HepG2 (cell line): ENCODE data around the gene FCAMR. TPM values are rescaled to one million over a fixed set of nuclear protein-coding genes. Genes with fewer than 3 reads are reported as not detected.
A peak's percentile ranks its signal among the peaks of the same experiment; 100 is the strongest.

Experiments used
- ATM ChIP-seq: fragments of 450-650 bp; IDR thresholded peaks from 2 replicates; pipeline ENCODE4 v1.7.1; 2017; ENCODE audit warnings: mild to moderate bottlenecking, borderline replicate concordance
- CCAR2 ChIP-seq: fragments of 200-400 bp; formaldehyde crosslinking; optimal IDR thresholded peaks from 2 replicates; pipeline ENCODE3; 2018; ENCODE audit warnings: low read depth, mild to moderate bottlenecking, low read length, moderate library complexity
- GPN1 ChIP-seq: sonication (generic); formaldehyde crosslinking; IDR thresholded peaks from 2 replicates; pipeline ENCODE4 v1.5.1; 2020; ENCODE audit warnings: missing genetic modification reagents, borderline replicate concordance
- HNRNPH1 ChIP-seq: fragments of 200-400 bp; formaldehyde crosslinking; optimal IDR thresholded peaks from 2 replicates; pipeline ENCODE3; 2017; ENCODE audit warnings: mild to moderate bottlenecking, low read depth, low read length
- MEIS1 ChIP-seq: sonication (generic); formaldehyde crosslinking; IDR thresholded peaks from 2 replicates; pipeline ENCODE4 v1.9.0; 2021; ENCODE audit warnings: mild to moderate bottlenecking, missing genetic modification reagents, moderate library complexity, borderline replicate concordance
- MZF1 ChIP-seq: sonication (generic); formaldehyde crosslinking; IDR thresholded peaks from 2 replicates; pipeline ENCODE4 v1.8.1; 2023; ENCODE audit warnings: mild to moderate bottlenecking, missing genetic modification reagents, borderline replicate concordance
- NPAS2 ChIP-seq: sonication (generic); formaldehyde crosslinking; IDR thresholded peaks from 2 replicates; pipeline ENCODE4 v1.8.0; 2022; ENCODE audit warnings: mild to moderate bottlenecking, missing genetic modification reagents, borderline replicate concordance
- PHF5A ChIP-seq: IDR thresholded peaks from one replicate; pipeline ENCODE4 v1.6.1; 2018; ENCODE audit warnings: low read depth, missing genetic modification reagents; ENCODE audit not compliant: unreplicated experiment
- RBM39 ChIP-seq: fragments of 200-400 bp; formaldehyde crosslinking; IDR thresholded peaks from one replicate; pipeline ENCODE4 v1.6.1; 2018; ENCODE audit warnings: antibody characterized with exemption, mild to moderate bottlenecking, low read depth, low read length; ENCODE audit not compliant: poor library complexity, severe bottlenecking
- RFXAP ChIP-seq: sonication (generic); formaldehyde crosslinking; IDR thresholded peaks from 2 replicates; pipeline ENCODE4 v1.4.0; 2020; ENCODE audit warnings: missing genetic modification reagents, borderline replicate concordance
- SAFB2 ChIP-seq: sonication (generic); formaldehyde crosslinking; IDR thresholded peaks from 2 replicates; pipeline ENCODE4 v1.5.1; 2020; ENCODE audit warnings: missing genetic modification reagents, low read depth, mild to moderate bottlenecking, borderline replicate concordance
- SNAI1 ChIP-seq: sonication (generic); formaldehyde crosslinking; IDR thresholded peaks from 2 replicates; pipeline ENCODE4 v1.5.0; 2020; ENCODE audit warnings: mild to moderate bottlenecking, missing genetic modification reagents, borderline replicate concordance
- SP4 ChIP-seq: sonication (generic); formaldehyde crosslinking; IDR thresholded peaks from 2 replicates; pipeline ENCODE4 v1.8.1; 2023; ENCODE audit warnings: mild to moderate bottlenecking, missing genetic modification reagents
- YY1 ChIP-seq: IDR thresholded peaks from 2 replicates; pipeline ENCODE4 v1.6.1; 2011; ENCODE audit warnings: low read length, low read depth, moderate library complexity, mild to moderate bottlenecking; ENCODE audit not compliant: insufficient read depth, insufficient replicate concordance
- ZNF10 ChIP-seq: sonication (generic); formaldehyde crosslinking; IDR thresholded peaks from 2 replicates; pipeline ENCODE4 v1.4.0; 2020; ENCODE audit warnings: mild to moderate bottlenecking, low read depth, missing genetic modification reagents, borderline replicate concordance
- ZNF230 ChIP-seq: sonication (generic); formaldehyde crosslinking; IDR thresholded peaks from 2 replicates; pipeline ENCODE4 v1.4.0; 2020; ENCODE audit warnings: mild to moderate bottlenecking, missing genetic modification reagents
- ZNF331 ChIP-seq: sonication (generic); formaldehyde crosslinking; IDR thresholded peaks from 2 replicates; pipeline ENCODE4 v1.4.0; 2020; ENCODE audit warnings: missing genetic modification reagents
- ZNF335 ChIP-seq: sonication (generic); formaldehyde crosslinking; IDR thresholded peaks from 2 replicates; pipeline ENCODE4 v1.4.0; 2020; ENCODE audit warnings: missing genetic modification reagents
- ZNF569 ChIP-seq: sonication (generic); formaldehyde crosslinking; IDR thresholded peaks from 2 replicates; pipeline ENCODE4 v1.5.0; 2020; ENCODE audit warnings: mild to moderate bottlenecking, missing genetic modification reagents, moderate library complexity, borderline replicate concordance
- ZNF773 ChIP-seq: sonication (generic); formaldehyde crosslinking; IDR thresholded peaks from 2 replicates; pipeline ENCODE4 v1.4.0; 2020; ENCODE audit warnings: missing genetic modification reagents, borderline replicate concordance
- polyA plus RNA-seq, 8 experiments: library from polyadenylated mRNA; depleted of rRNA in 3 of 8; stranded (reverse) in 7 of 8; unstranded in 1 of 8; fragments of >200 nt; fragmentation: Illumina TruSeq in 4 of 8; extraction: Trizol in 4 of 8; gene quantifications; 2 replicates each; pipeline versions ENCODE4 v1.2.1 to v1.2.3, GENCODE V29; 2011 to 2016; ENCODE audit warnings: low read depth in 4 of 8, missing spikeins in 1 of 8, mixed read lengths in 1 of 8; ENCODE audit not compliant: insufficient read depth in 1 of 8
- total RNA-seq, 5 experiments: library from RNA; depleted of rRNA; stranded (reverse); fragments of >200 nt; fragmentation: Illumina TruSeq; extraction: Trizol; gene quantifications; 2 replicates each; pipeline ENCODE4 v1.2.3, GENCODE V29; 2016; ENCODE audit warnings: low read depth in 1 of 5
- TF ChIP-seq, protein P1 (sequence below): sonication (generic); formaldehyde crosslinking; IDR thresholded peaks from 2 replicates; pipeline ENCODE4 v1.4.0; 2020; ENCODE audit warnings: missing genetic modification reagents, borderline replicate concordance
- TF ChIP-seq, protein P2 (sequence below): sonication (generic); formaldehyde crosslinking; IDR thresholded peaks from 2 replicates; pipeline ENCODE4 v1.4.0; 2020; ENCODE audit warnings: missing genetic modification reagents
- TF ChIP-seq, protein P3 (sequence below): sonication (generic); formaldehyde crosslinking; conservative IDR thresholded peaks from 2 replicates; pipeline ENCODE4 v1.8.1; 2023; ENCODE audit warnings: missing genetic modification reagents

The FCAMR gene
- total and polyA plus RNA-seq, 2 of the 13 experiments (the other 11 are each of a cell fraction or from before 2014, with no cell fraction given), result not detected

DNA sequence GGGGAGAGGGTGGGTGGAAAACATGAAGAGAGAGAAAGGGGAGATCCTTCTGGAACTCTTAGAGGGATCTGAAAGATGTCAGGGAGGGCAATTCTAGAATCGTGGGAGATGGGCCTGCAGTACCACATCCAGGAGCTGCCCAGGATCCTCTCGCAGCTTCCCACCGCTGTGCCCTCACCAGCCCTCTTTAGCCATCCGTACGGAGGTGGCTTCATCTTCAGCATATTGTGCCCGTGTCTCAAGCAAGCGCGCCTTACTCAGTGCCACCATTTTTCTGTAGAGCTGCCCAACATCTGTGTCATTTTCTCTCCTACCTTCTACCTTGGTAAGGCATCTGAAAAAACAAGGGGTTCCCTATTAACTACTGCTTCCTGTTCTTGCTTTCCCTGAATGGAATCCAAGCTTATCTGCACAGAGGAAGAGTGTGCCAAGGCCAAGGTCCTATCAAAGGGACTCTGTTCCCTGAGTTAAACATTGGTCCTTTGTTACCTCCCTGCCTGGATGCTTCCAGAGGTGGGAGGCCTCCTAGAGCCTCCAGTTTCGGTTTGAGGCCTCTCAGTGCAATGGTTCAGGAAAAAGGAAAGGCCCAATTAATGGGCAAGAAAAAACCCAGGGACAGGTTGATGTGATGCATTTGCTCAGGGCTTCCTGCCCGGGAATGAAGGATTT, 39.1 kb upstream of the FCAMR start (continued):
- TF ChIP-seq, protein P1, sequence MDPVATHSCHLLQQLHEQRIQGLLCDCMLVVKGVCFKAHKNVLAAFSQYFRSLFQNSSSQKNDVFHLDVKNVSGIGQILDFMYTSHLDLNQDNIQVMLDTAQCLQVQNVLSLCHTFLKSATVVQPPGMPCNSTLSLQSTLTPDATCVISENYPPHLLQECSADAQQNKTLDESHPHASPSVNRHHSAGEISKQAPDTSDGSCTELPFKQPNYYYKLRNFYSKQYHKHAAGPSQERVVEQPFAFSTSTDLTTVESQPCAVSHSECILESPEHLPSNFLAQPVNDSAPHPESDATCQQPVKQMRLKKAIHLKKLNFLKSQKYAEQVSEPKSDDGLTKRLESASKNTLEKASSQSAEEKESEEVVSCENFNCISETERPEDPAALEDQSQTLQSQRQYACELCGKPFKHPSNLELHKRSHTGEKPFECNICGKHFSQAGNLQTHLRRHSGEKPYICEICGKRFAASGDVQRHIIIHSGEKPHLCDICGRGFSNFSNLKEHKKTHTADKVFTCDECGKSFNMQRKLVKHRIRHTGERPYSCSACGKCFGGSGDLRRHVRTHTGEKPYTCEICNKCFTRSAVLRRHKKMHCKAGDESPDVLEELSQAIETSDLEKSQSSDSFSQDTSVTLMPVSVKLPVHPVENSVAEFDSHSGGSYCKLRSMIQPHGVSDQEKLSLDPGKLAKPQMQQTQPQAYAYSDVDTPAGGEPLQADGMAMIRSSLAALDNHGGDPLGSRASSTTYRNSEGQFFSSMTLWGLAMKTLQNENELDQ (CRISPR knock-in tag), result no peak
- TF ChIP-seq ZNF335 (no peak), ZNF773 (CRISPR knock-in tag) (no peak), ATM (no peak), MEIS1 (CRISPR knock-in tag) (no peak), PHF5A (CRISPR knock-in tag) (no peak), GPN1 (no peak), SAFB2 (no peak), RFXAP (CRISPR knock-in tag) (no peak), RBM39 (no peak), YY1 (peak; percentile 33), SNAI1 (no peak), ZNF331 (CRISPR knock-in tag) (peak; percentile 54; the same call in 1 of the 2 replicates), CCAR2 (no peak), MZF1 (CRISPR knock-in tag) (no peak), SP4 (CRISPR knock-in tag) (no peak), HNRNPH1 (no peak), ZNF230 (CRISPR knock-in tag) (no peak), ZNF10 (CRISPR knock-in tag) (no peak), ZNF569 (CRISPR knock-in tag) (no peak), NPAS2 (CRISPR knock-in tag) (no peak)
- TF ChIP-seq, protein P2, sequence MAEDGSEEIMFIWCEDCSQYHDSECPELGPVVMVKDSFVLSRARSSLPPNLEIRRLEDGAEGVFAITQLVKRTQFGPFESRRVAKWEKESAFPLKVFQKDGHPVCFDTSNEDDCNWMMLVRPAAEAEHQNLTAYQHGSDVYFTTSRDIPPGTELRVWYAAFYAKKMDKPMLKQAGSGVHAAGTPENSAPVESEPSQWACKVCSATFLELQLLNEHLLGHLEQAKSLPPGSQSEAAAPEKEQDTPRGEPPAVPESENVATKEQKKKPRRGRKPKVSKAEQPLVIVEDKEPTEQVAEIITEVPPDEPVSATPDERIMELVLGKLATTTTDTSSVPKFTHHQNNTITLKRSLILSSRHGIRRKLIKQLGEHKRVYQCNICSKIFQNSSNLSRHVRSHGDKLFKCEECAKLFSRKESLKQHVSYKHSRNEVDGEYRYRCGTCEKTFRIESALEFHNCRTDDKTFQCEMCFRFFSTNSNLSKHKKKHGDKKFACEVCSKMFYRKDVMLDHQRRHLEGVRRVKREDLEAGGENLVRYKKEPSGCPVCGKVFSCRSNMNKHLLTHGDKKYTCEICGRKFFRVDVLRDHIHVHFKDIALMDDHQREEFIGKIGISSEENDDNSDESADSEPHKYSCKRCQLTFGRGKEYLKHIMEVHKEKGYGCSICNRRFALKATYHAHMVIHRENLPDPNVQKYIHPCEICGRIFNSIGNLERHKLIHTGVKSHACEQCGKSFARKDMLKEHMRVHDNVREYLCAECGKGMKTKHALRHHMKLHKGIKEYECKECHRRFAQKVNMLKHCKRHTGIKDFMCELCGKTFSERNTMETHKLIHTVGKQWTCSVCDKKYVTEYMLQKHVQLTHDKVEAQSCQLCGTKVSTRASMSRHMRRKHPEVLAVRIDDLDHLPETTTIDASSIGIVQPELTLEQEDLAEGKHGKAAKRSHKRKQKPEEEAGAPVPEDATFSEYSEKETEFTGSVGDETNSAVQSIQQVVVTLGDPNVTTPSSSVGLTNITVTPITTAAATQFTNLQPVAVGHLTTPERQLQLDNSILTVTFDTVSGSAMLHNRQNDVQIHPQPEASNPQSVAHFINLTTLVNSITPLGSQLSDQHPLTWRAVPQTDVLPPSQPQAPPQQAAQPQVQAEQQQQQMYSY (CRISPR knock-in tag), result no peak
- TF ChIP-seq, protein P3, sequence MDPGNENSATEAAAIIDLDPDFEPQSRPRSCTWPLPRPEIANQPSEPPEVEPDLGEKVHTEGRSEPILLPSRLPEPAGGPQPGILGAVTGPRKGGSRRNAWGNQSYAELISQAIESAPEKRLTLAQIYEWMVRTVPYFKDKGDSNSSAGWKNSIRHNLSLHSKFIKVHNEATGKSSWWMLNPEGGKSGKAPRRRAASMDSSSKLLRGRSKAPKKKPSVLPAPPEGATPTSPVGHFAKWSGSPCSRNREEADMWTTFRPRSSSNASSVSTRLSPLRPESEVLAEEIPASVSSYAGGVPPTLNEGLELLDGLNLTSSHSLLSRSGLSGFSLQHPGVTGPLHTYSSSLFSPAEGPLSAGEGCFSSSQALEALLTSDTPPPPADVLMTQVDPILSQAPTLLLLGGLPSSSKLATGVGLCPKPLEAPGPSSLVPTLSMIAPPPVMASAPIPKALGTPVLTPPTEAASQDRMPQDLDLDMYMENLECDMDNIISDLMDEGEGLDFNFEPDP (CRISPR knock-in tag), result no peak
